HL-60 (cell line): Measurements from ENCODE around the gene PARP2.

Experiments
- DNase-seq, 2 experiments: peaks; one replicate each; pipeline ENCODE4 v3.0.0-alpha.2; 2010 to 2020; ENCODE audit warnings: low read depth in 1 of 2, low spot score in 1 of 2
- H3K27ac ChIP-seq: fragments of 250-450 bp; sonication (Bioruptor Pico); replicated peaks from 2 replicates; pipeline ENCODE4 v1.5.1; 2020; ENCODE audit warnings: mild to moderate bottlenecking, moderate library complexity
- H3K27me3 ChIP-seq: fragments of 250-450 bp; sonication (Bioruptor Pico); 2 replicates; pipeline ENCODE4 v1.5.1; 2021; ENCODE audit warnings: mild to moderate bottlenecking, moderate library complexity; ENCODE audit not compliant: insufficient read depth, poor library complexity, severe bottlenecking
- H3K4me3 ChIP-seq: replicated peaks from 2 replicates; pipeline ENCODE4 v1.5.1; 2011; ENCODE audit warnings: mild to moderate bottlenecking, control low read depth, low read length; ENCODE audit not compliant: insufficient read depth
- GABPA ChIP-seq: IDR thresholded peaks from 2 replicates; pipeline ENCODE4 v1.6.1; 2012; ENCODE audit warnings: low read depth
- POLR2AphosphoS5 ChIP-seq: IDR thresholded peaks from 2 replicates; pipeline ENCODE4 v1.6.1; 2012; ENCODE audit warnings: low read depth
- SPI1 ChIP-seq: IDR thresholded peaks from 2 replicates; pipeline ENCODE4 v1.6.1; 2012; ENCODE audit warnings: low read depth, mild to moderate bottlenecking, borderline replicate concordance
- TF ChIP-seq, protein P1 (sequence below): IDR thresholded peaks from 2 replicates; pipeline ENCODE4 v1.6.1; 2012; ENCODE audit warnings: low read depth; ENCODE audit not compliant: insufficient replicate concordance
- TF ChIP-seq, protein P2 (sequence below): IDR thresholded peaks from one replicate; pipeline ENCODE4 v1.5.1; 2011; ENCODE audit warnings: low read length, control low read depth, inconsistent platforms; ENCODE audit not compliant: insufficient read depth

The PARP2 gene

DNA sequence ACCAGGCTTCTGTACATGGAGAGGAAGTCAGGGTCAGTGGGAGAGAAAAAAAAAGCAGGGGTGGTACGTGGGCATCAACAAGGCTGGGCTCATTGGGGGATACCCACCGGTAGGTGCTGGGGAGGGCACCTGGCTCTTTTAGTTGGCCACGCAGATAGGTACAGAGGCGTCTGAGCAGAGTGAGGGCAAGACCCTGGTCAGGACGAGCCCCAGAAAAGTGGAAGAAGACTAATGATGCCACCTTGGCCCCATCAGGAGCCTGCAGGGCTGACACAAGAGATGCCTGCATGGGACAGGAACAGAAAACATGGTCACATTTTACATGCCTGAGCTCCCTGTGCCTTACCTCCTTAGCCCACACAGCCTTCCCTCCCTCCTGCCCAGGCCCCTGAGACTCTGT, 40.2 kb downstream of the PARP2 start:
- no peaks in the 10 kb centered on the region for H3K27me3 ChIP-seq
- no peak overlapping the region for H3K4me3 ChIP-seq
- DNase-seq: no peak
- H3K27ac ChIP-seq: no peak overlapping the region
- no peak for TF ChIP-seq GABPA
- TF ChIP-seq, protein P1, sequence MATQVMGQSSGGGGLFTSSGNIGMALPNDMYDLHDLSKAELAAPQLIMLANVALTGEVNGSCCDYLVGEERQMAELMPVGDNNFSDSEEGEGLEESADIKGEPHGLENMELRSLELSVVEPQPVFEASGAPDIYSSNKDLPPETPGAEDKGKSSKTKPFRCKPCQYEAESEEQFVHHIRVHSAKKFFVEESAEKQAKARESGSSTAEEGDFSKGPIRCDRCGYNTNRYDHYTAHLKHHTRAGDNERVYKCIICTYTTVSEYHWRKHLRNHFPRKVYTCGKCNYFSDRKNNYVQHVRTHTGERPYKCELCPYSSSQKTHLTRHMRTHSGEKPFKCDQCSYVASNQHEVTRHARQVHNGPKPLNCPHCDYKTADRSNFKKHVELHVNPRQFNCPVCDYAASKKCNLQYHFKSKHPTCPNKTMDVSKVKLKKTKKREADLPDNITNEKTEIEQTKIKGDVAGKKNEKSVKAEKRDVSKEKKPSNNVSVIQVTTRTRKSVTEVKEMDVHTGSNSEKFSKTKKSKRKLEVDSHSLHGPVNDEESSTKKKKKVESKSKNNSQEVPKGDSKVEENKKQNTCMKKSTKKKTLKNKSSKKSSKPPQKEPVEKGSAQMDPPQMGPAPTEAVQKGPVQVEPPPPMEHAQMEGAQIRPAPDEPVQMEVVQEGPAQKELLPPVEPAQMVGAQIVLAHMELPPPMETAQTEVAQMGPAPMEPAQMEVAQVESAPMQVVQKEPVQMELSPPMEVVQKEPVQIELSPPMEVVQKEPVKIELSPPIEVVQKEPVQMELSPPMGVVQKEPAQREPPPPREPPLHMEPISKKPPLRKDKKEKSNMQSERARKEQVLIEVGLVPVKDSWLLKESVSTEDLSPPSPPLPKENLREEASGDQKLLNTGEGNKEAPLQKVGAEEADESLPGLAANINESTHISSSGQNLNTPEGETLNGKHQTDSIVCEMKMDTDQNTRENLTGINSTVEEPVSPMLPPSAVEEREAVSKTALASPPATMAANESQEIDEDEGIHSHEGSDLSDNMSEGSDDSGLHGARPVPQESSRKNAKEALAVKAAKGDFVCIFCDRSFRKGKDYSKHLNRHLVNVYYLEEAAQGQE: no peak
- no peak for TF ChIP-seq POLR2AphosphoS5
- no peak for TF ChIP-seq SPI1
- TF ChIP-seq, protein P2, sequence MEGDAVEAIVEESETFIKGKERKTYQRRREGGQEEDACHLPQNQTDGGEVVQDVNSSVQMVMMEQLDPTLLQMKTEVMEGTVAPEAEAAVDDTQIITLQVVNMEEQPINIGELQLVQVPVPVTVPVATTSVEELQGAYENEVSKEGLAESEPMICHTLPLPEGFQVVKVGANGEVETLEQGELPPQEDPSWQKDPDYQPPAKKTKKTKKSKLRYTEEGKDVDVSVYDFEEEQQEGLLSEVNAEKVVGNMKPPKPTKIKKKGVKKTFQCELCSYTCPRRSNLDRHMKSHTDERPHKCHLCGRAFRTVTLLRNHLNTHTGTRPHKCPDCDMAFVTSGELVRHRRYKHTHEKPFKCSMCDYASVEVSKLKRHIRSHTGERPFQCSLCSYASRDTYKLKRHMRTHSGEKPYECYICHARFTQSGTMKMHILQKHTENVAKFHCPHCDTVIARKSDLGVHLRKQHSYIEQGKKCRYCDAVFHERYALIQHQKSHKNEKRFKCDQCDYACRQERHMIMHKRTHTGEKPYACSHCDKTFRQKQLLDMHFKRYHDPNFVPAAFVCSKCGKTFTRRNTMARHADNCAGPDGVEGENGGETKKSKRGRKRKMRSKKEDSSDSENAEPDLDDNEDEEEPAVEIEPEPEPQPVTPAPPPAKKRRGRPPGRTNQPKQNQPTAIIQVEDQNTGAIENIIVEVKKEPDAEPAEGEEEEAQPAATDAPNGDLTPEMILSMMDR: no peak

DNA sequence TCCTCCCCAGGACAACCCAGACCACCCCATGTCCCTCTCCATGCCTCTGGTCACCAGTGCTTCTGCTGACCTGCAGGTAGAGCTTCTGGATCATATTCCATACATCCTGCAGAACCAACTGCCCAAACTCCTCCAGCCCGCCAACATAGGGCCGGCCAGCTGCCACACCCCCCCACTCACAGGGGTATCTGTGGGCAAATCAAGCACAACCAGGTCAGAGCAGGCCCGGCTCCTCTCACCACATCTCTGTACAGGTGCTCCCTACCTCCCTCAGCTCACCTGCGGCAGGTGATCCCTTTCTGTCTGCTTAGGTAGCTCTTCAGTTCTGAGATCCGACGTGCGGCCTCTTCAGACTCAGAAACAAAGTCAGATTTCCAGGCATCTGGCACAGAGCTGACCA, 40.9 kb downstream of the PARP2 start:
- H3K27me3 ChIP-seq: no peaks in the 10 kb centered on the region
- no peak for DNase-seq
- no peak overlapping the region for H3K27ac ChIP-seq
- TF ChIP-seq SPI1 (no peak), GABPA (no peak), POLR2AphosphoS5 (no peak)
- TF ChIP-seq, protein P2: no peak
- TF ChIP-seq, protein P1: no peak
- no peak overlapping the region for H3K4me3 ChIP-seq

DNA sequence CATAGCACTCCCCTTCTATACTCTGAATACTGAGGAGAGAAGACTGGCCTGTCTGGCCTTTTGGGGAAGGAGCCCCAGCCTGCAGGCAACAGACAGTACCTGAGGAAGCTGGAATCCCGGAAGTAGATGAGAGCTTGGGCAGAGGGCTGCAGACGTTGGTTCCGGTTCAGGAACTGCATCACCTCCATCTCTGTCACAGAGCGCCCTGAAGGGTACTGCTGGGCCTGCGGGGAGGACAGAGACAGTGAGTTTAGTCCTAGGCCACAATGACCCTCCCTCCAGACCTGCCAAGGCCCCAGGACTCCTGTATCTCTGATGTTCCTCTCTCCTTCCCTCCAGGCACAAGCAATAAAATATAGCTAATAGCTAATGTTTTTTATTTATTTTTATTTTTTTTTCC, 41.5 kb downstream of the PARP2 start:
- Histone ChIP-seq H3K27ac (no peak overlapping the region), H3K27me3 (no peaks in the 10 kb centered on the region), H3K4me3 (no peak overlapping the region)
- DNase-seq: no peak
- TF ChIP-seq POLR2AphosphoS5: no peak
- TF ChIP-seq GABPA: no peak
- TF ChIP-seq SPI1: no peak
- TF ChIP-seq, protein P2: no peak
- TF ChIP-seq, protein P1: no peak
